Measurements from ENCODE around the gene DENND5B.

The DENND5B gene

GRCh38 chr12:31618228-31619025, 27.5 kb upstream of the DENND5B start:
- TF ChIP-seq FOXP2 (optimal IDR thresholded peaks at IDR 0.05; ENCODE audit: borderline replicate concordance, extremely low read depth, extremely low read length, insufficient read depth) (no peak), REST (IDR thresholded peaks at IDR 0.05; ENCODE audit: insufficient read depth in 1 of 2, low read depth in 2 of 2, low read length in 2 of 2) (no peak), POLR2AphosphoS5 (IDR thresholded peaks at IDR 0.05; ENCODE audit: low read depth, low read length) (no peak)

GRCh38 chr12:31612819-31613218, 21.9 kb upstream of the DENND5B start:
- TF ChIP-seq POLR2AphosphoS5 (IDR thresholded peaks at IDR 0.05; ENCODE audit: low read depth, low read length) (no peak), SIN3A (IDR thresholded peaks at IDR 0.05; ENCODE audit: borderline replicate concordance, insufficient read depth, low read length) (no peak), TAF1 (IDR thresholded peaks at IDR 0.05; ENCODE audit: borderline replicate concordance, insufficient read depth, low read length) (no peak), FOXP2 (optimal IDR thresholded peaks at IDR 0.05; ENCODE audit: borderline replicate concordance, extremely low read depth, extremely low read length, insufficient read depth) (no peak), REST (IDR thresholded peaks at IDR 0.05; ENCODE audit: insufficient read depth in 1 of 2, low read depth in 2 of 2, low read length in 2 of 2) (no peak)

DNA sequence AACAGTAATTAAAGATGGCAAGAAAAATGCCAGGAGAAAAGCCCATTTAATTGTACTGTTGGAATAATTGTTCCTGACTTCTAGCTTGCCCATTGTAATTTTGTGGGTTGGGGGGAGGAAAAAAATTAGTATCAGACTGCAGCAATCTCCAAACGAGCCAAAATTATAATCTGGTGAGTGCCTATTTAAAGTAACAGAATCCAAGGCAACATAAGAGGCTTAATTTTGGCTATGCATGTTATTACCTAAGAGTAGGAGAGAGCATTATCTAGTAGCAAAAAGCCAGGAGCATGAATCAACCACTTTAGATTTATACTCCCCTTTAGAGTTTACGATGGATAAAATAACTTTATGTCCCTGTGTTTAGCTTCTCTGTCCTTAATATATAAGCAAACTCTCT, 14.6 kb upstream of the DENND5B start:
- no peak for TF ChIP-seq POLR2AphosphoS5 (IDR thresholded peaks at IDR 0.05; ENCODE audit: low read depth, low read length)
- TF ChIP-seq REST (IDR thresholded peaks at IDR 0.05; ENCODE audit: insufficient read depth in 1 of 2, low read depth in 2 of 2, low read length in 2 of 2) = no peak
- no peak for TF ChIP-seq FOXP2 (optimal IDR thresholded peaks at IDR 0.05; ENCODE audit: borderline replicate concordance, extremely low read depth, extremely low read length, insufficient read depth)
- no peak for TF ChIP-seq SIN3A (IDR thresholded peaks at IDR 0.05; ENCODE audit: borderline replicate concordance, insufficient read depth, low read length)
- TF ChIP-seq TAF1 (IDR thresholded peaks at IDR 0.05; ENCODE audit: borderline replicate concordance, insufficient read depth, low read length) = no peak

DNA sequence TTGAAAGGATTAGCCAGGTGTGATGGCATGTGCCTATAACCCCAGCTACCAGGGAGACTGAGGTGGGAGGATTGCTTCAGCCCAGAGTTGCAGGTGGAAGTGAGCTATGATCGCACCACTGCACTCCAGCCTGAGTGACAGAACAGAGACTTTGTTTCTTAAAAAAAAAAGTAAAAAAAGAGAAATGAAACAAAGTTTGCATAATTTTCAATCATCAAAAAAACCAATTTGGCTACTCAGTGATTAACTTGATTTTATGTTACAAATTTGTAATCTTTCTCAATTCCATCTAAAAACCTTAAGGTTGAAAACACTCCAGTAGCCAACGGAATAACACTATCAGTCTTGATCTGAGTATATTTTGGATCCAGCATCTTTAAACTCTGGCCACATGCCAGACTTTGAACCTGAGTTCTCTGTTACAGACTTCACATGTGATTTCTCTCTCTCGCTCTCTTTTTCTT, 12.6 kb upstream of the DENND5B start:
- TF ChIP-seq TAF1 (IDR thresholded peaks at IDR 0.05; ENCODE audit: borderline replicate concordance, insufficient read depth, low read length) (no peak), SIN3A (IDR thresholded peaks at IDR 0.05; ENCODE audit: borderline replicate concordance, insufficient read depth, low read length) (no peak), FOXP2 (optimal IDR thresholded peaks at IDR 0.05; ENCODE audit: borderline replicate concordance, extremely low read depth, extremely low read length, insufficient read depth) (no peak), REST (IDR thresholded peaks at IDR 0.05; ENCODE audit: insufficient read depth in 1 of 2, low read depth in 2 of 2, low read length in 2 of 2) (no peak), POLR2AphosphoS5 (IDR thresholded peaks at IDR 0.05; ENCODE audit: low read depth, low read length) (no peak)

Data from PFSK-1 (cell line).